HG02938 (cell line): ENCODE measurements around the gene GYG2.
A peak's percentile ranks its signal among the peaks of the same experiment; 100 is the strongest.
"Not testable (repeated sequence)": the region's sequence is repeated elsewhere in the genome, so short reads cannot be mapped to it uniquely, and the experiment has no call there.

Experiments
- ATAC-seq: cut with Tn5 transposase; IDR thresholded peaks from one replicate; pipeline ENCODE4 v1.9.1; 2021; ENCODE audit warnings: mild to moderate bottlenecking, moderate library complexity; ENCODE audit not compliant: unreplicated experiment

The GYG2 gene

DNA sequence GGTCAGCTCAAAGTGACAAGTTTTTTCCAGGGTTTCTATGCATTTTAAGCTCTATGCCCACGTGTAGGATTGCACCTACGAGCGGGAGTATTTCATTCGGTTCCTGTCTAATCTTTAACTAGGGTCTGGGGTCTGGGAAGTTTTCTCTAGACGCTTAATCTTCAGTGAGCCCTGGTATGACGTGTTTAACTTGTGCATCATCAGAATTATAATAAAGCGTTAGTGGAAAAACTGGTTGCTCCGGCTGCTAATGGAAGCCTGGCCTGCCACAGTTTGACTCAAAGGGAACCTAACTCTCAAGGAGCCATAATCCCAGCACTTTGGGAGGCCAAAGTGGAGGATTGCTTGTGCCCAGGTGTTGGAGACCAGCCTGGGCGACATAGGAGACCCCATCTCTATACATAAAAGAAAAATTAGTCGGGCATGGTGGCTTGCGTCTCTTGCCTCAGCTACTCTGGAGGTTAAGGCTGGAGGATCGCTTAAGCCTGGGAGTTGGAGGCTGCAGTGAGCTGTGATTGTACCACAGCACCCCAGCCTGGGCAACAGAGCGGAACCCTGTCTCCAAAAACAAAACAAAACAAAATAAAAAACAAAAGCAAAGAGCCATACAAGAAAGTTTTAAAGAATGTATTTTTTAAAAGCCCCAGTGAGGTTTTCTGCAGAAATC lies 70.2 kb downstream of the GYG2 start:
- no peak for ATAC-seq

- no peak for ATAC-seq
Observed at GRCh38 chrX:2901367-2902036, 72.8 kb downstream of the GYG2 start.

- no peak for ATAC-seq
Observed at GRCh38 chrX:2902841-2903240, 74.1 kb downstream of the GYG2 start.

DNA sequence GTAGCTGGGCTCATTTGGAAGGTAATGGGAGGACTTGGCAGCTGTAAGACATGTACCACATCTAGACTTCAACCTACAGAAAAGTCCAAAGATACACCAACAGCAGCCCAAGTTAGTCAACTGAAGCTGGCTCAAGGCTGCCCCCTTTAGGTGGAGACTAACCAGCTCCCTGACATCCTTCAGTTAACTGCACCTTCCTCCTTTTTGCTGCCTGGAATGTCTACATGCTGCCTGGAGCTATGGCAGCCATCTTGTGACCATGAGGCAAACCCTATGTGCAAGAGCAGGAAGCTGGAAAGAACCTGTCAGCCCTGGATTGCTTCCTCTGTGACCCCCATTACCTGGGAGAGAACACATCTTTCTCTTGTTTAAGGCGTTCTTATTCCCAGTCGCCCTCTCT lies 74.6 kb downstream of the GYG2 start:
- ATAC-seq, result no peak

DNA sequence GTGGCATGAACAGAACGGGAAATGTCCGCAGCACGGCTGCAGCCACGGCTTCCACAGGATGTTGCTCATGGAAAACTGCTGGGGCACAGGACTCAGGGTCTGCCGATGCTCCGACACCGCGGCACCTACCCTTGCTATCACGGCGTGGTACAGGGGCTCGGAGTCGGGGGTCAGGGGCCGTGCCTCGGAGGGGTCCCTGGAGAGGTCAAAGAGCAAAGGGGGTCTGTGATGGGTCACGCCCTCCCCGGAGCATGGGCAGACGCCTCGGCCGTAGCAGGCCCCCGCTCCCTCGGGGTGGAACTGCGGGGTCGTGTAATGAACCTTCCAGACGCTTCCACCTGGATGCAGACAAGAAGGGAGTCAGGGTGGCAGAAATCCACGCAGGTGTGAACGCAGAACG lies 78.6 kb downstream of the GYG2 start:
- no peak for ATAC-seq

GRCh38 chrX:2908125-2908685 lies 79.5 kb downstream of the GYG2 start:
- ATAC-seq, result no peak

DNA sequence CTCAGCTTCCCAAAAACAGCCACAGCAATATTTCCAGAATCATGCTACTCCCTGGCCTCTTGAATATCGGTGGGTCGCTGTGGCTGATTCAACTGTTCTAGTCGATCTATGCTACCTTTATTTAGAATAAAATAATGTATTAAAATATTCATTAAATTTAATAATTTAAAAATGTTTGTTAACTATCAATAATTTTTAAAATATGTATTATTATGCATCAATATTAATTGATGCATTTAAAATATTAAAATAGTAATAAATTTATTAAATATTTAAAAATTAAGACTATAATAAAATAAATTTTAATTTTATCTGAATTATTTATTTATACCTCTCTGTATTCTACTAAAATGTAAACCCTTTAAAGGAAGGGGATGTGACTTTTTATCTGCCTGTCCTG lies 81.4 kb downstream of the GYG2 start:
- no peak for ATAC-seq

GRCh38 chrX:2913118-2913517 lies 84.4 kb downstream of the GYG2 start:
- no peak for ATAC-seq

DNA sequence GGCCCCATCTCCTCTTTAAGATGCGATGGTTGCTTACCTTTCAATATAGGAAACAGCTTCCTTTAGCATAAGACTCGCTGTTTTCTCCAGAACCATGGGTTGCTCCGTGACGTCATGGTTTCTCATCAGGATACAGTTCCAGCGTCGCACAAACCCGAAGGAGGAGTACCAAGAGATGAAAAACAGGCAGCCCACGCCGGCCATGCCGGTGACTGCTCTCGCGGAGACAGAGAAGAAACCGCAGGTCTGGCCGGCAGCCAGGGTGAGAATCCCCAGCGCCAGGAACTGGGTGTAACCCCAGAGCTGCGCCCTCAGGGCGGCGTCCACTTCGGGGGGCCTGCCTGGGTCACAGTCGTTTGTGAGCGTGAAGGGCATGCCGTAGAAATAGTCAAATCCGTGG lies 89.0 kb downstream of the GYG2 start:
- ATAC-seq, result no peak

- ATAC-seq, result no peak
Observed at GRCh38 chrX:2921193-2921592, 92.5 kb downstream of the GYG2 start.

GRCh38 chrX:2921750-2922149 lies 93.0 kb downstream of the GYG2 start:
- ATAC-seq, result no peak

DNA sequence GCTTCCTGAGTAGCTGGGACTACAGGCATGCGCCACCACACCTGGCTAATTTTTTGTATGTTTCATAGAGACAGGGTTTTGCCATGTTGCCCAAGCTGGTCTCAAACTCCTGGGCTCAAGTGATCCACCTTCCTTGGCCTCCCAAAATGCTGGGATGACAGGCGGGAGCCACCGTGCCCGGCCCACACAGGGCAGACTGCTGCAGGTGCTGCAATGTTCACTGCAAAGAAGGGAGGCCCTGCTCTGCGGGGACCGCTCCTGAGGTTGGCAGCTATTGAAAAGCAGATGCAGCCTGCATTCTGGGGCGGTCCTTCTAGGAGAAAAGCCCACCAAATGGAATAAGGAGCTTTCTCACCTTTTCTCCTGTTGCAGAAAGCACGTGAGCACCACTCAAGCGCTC lies 95.4 kb downstream of the GYG2 start:
- ATAC-seq, result no peak

- ATAC-seq, result not testable (repeated sequence)
Observed at GRCh38 chrX:2926255-2926654, 97.5 kb downstream of the GYG2 start.

GRCh38 chrX:2926664-2927275 lies 98.0 kb downstream of the GYG2 start:
- ATAC-seq, result no peak

GRCh38 chrX:2928191-2928582 lies 99.5 kb downstream of the GYG2 start:
- no peak for ATAC-seq

- ATAC-seq, result peak; percentile 91
Observed at GRCh38 chrX:2928583-2929434, 100.1 kb downstream of the GYG2 start, which contains the start of gene ARSD. TSS of gene ARSD (minus strand) at chrX:2929339. CDS start at chrX:2929275, 64 bp downstream.

DNA sequence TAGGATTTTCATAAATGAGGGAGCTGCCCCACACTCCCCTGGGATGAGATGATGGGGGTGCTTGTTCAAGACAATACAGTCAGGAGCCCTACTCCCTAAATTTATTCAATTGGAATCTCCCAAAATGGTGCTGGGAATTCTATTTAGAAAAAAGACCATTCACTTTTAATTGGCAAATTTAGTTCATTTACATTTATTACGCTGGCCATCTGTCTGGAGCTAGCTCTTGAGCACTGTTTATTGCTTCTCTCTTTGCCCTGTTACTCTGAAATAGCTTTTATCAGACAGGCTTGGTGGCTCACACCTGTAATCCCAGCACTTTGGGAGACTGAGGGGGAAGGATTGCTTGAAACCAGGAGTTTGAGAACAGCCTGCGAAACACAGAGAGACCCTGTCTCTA lies 102.4 kb downstream of the GYG2 start:
- ATAC-seq, result no peak

GRCh38 chrX:2931612-2932011 lies 102.9 kb downstream of the GYG2 start:
- ATAC-seq, result no peak
